Measurements from ENCODE around the gene CAMK1.
A peak's percentile ranks its signal among the peaks of the same experiment; 100 is the strongest.

CAMK1 gene

DNA sequence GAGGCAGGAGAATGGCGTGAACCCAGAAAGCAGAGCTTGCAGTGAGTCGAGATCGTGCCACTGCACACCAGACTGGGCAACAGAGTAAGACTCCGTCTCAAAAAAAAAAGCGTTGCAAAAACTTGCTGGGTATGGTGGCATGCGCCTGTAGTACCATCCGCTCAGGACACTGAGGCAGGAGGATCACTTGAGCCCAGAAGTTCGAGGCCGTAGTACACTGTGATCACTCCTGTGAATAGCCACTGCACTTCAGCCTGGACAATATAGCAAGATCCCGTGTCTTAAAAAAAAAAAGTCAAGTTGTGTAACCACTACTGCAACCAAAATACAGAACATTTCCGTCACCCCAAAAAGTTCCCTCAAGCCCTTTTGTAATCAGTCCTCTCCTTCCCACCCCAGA, 24.7 kb upstream of the CAMK1 start:
- DNase-seq, result no peak

DNA sequence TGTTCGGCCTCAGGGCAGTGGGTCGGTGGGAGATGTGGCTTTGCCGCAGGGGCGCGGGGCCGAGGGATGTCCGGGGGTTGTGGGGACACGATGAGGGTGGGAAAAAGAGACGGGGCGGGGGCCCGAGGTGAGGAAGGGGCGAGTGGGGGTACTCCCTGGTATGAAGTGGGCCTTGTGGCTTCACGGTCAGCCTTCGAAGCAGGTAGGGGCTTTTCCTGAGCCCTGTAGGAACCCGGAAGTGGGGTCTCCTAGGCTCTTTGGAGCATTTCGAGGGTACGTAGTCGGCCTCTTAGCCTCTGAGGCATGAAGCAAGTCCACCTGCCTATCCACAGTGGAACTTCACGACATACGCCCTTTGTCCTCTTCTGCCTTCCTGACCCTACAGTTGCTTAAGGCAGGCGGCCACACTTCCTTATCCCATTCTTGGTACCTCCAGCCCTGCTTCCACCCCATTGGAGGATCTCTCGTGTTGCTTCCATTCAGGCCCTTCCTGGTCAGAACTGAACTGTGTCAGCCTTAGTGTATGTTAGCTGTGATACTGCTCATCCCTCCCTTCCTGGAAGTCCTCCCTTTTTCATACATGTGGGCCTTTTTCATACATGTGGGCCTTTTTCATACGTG, 23.5 kb upstream of the CAMK1 start:
- no peak for DNase-seq

GRCh38 chr3:9792405-9793160, 22.8 kb upstream of the CAMK1 start, which contains the start of the genes ARPC4 and TADA3:
TSS of gene ARPC4 (plus strand) at chr3:9793082. CDS start at chr3:9793122, 40 bp downstream.
TSS of gene TADA3 (minus strand) at chr3:9792473. CDS start at chr3:9791466, 1,007 bp downstream.
- peak; percentile 100 for DNase-seq

GRCh38 chr3:9791790-9792404, 22.1 kb upstream of the CAMK1 start:
- DNase-seq, result no peak

DNA sequence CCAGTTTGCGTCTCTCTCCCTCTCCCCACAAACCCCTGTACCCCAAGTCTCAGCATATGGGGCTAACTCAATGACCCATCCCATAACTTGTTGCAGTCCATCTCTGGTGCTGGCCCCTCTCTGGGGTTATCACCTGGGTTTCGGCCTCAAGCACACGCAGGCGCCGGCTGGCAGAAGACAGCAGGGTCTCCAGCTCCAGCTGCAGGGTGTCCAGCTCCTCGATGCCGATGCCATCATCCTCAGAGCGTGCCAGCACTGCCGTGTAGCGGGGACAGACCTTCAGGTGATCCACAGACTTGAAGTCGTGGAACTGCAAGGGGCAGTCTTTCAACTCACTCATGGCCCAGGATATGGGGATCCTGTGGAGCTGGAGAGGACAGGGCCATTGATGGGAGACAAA, 21.4 kb upstream of the CAMK1 start:
- DNase-seq, result no peak

- DNase-seq, result no peak
These were observed 18.0 kb upstream of the CAMK1 start for GRCh38 chr3:9787714-9788113.

DNA sequence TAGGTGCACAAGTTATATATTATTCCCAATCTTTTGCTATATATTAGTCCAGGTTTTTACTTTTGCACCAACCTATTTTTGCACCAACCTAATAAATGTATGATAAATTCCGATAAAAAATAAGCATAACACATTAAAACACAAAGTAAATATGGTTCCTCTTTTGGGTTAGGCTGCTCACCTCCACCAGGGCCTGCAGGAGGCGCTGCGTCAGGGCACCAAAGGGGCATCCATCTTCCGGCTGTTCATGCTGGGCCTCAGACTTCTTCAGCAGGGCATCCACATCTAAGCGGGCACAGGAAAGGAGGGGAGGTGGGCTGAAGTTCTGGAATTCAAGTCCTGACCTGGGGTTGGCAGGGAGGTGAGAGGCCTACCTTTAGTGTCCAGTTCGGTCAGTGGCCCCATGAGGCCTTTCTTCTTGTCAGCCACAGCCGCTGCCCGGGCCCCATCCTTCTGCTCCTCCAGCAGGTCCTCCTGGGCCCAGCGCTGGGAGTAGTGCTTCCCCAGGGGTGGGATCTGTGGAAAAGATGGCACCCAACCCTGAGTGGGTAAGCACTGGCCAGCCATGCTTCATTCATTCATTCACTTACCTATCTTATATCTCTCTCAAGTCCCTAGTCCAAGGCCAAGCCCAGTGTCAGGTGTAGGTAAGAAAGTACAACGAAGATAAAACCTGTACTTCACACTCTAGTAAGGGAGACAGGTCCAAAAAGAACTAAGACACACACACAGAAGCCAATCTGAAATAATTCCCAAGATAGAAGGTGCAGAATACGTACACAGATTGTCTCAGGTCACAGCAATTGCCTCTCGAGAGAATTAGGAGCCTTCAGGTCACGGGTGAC, 17.3 kb upstream of the CAMK1 start:
- DNase-seq, result no peak

DNA sequence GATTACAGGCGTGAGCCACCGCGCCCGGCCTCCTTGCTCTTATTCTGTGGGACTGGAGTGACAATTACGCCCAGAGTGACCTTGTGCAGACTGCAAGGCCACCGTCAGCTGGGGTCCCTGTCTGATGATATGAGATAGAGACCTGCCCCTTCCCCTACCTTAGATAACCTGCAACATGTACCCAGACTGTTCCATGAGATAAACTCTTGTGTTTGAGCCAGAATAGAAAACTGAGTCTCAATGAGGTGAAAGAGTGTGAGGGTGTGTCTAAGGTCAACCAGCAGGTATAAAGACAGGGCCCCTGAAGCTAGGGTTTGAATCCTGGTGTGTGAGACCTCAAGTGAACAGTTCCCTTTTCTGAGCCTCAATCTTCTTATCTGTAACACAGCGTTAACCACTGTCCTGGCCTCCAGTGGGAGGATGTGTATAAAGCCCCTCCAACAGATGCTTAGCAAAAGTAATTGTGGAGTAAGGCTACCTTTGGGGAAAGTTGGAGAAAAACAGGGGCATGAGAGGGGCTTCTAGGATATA, 16.5 kb upstream of the CAMK1 start:
- DNase-seq, result no peak

- no peak for DNase-seq
These were observed 15.9 kb upstream of the CAMK1 start for GRCh38 chr3:9785602-9786001.

- no peak for DNase-seq
These were observed 15.2 kb upstream of the CAMK1 start for GRCh38 chr3:9784965-9785364.

GRCh38 chr3:9783954-9784353, 14.2 kb upstream of the CAMK1 start:
- no peak for DNase-seq

DNA sequence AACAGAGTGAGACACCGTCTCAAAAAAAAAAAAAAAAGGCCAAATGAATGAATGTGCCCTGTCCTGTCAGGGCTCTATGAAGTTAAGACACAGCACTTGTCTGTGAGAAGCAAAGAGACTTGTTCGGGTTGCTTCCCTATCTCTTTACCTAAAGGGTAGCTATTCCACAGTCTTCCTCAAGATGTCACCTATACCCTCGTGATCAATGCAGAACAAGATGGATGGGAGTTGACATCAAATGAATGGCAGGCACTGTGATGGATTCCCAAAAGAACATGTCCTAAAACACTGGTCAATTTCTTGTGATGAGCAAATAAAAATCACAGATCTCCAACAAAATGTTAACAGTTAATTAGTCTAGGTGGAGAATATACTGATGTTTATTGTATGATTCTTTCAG, 13.0 kb upstream of the CAMK1 start:
- no peak for DNase-seq

DNA sequence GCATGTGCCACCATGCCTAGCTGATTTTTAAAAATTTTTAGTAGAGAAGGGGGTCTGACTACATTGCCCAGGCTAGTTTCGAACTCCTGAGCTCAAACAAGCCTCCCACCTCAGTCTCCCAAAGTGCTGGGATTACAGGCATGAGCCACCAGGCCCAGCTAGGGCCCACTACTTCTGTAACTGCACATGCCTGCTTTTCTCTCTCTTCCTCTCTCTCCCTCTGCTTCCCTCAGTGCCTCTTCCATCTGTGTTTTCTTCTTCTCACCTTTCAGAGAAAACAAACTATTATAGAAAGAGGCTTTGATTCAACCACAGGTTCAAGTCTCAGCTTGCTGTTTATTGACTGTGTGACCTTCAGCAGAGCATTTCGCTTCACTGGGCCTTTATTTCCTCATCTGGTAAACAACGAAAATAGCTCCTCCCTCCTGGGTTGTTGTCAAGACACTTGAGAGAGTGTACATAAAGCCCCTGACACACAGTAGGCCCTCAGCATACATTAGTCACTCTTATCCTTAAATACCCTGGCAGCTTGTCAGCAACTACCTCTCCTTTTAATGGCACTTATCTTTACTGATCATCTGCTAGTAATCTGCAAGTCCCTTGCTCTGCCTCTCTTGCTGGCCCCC, 12.3 kb upstream of the CAMK1 start:
- DNase-seq, result no peak

DNA sequence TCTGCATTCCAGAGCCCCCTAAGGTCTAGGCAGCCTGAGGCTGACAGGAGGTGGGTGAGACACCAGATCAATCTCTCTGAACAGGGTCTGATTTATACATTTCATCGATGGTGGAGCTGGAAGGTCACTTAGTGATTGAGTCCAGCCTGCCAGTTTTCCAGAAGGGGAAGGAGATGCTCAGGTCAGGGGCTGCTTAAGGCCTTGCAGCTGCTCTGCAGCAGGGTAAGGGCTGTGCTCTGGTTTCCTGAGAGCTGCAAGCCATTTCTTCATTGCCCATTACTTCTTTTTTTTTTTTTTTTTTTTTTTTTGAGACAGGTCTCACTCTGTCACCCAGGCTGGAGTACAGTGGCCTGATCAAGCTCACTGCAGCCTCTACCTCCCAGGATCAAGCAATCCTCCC, 11.8 kb upstream of the CAMK1 start:
- no peak for DNase-seq

DNA sequence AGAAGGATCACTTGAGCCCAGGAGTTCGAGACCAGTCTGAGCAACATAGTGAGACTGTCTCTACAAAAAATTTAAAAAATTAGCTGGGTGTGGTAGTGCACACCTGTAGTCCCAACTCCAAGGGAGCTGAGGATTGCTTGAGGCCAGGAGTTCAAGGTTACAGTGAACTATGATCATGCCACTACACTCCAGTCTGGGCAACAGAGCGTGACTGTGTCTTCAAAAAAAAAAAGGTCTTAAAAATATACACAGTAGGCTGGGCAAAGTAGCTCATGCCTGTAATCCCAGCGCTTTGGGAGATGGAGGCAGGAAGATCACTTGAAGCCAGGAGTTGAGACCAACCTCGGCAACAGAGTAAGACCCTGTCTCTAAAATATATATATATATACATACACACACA, 11.2 kb upstream of the CAMK1 start:
- DNase-seq, result no peak

GRCh38 chr3:9780458-9780812, 10.7 kb upstream of the CAMK1 start:
- no peak for DNase-seq

DNA sequence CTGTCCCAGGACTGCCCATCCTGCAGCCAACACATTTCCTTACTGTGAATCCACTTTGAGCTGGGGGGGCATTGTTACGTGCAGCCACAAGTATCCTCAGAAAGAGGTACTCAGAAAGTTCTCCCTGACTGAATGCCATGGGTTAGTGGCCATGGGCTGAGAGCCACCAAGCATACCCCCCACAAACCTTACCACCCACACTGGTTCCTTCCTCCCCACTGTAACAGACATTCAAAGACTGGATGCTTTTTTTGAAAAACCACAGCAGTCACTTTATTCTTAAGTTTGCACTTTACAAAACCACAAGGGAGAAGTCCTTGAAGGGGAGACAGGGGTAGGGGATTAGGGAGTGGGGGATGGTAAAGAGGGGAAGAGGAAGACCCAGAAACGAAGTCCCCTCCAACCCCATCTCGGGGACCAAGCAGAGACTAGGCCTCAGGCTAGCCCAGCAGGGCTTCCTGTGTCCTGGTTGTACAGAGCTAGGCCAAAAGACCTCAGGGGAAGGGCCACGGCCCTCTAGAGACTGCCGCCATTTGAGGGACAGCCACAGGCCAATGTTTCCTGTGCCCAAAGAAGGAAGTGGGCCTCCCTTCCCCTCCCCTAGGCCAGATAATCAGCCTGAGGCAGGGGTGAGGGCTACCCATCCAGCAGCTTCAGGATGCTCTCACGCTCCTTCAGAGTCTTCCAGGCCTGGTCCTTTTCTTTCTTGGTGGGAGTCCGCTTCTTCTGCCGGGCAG, 10.1 kb upstream of the CAMK1 start:
- no peak for DNase-seq

DNA sequence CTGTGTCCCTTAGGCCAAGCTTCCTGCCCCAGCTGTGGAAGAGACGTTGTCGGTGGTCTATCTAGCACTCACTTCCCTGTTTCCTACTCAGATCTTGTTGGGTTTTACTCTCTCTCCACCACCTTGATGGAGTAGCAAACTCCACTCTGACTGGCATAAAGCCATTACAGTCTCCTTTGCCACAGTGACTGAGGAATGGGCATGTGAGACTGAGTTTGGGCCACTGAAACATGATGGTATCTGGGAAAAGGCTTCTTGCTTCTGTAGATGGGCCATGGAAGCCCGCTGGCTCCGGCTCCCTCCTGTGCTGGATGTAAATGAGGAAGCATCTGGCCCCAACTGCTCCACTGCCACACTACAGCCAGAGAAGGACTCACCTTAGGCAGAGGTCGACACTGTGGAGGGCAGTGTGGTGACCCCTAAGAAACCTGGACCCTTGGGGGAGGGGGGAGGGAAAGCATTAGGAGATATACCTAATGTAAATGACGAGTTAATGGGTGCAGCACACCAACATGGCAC, 9.4 kb upstream of the CAMK1 start:
- no peak for DNase-seq

DNA sequence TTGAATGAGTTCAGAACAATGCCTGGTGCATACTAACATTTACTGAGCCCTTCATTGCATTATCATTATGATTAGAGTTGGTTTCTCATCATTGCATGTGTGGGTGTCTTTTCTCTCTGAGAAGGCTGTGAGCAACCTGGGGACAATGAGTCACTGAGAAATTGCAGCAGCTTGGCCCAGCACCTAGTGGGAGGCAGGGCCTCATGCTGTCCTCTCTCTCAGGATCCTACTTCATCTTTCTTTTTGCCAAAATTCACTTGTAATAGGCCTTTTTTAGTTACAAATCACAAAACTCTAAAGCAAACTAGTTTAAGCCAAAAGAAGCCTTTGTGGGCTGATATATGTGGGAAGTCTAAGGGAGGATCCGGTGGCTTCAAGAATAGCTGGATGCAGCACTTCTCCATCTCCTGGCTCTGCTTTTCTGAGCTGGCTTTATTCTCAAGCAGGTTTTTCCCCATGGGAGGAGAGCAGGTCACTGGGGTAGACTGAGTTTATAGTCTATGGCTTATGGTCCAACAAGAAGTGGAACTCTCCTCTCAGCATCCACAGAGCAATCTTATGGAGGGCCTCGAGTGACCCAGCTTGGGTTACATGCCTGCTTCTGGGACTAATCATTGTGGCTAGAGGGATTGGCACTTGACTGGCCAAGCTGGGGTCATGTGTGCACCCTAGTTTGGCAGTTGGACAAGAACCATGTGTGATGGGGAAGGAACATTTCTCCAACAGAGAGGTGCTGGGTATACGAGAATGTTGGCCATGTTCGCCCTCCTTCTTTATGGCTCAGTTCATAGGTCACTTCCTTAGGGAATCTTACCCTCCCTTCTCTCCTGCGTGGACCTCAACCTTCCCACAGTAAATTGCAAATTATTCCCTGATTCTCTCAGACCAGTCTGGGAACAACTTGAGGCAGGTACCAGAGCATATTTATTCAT, 8.7 kb upstream of the CAMK1 start:
- DNase-seq, result no peak

DNA sequence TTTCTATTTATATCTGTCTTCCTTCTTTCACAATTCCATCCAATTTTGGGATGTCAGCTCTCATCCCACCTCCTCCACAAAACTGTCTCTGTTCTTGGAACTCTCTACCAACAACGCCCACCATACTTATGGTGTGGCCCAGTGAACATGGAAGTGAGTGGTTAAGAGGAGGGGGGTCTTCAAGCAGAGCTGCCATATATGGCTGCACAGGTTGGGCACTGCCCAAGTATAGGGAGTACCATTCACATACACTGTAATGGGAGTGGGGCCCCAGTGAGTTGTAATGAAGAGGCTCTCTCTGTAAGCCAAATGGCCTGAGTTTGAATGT, 7.9 kb upstream of the CAMK1 start:
- no peak for DNase-seq
